Endothelial cell of umbilical vein (primary cell): ENCODE data around the gene RPF1. TPM values are rescaled to one million over a fixed set of nuclear protein-coding genes. Genes with fewer than 3 reads are reported as not detected.
"Not testable (repeated sequence)": the region's sequence is repeated elsewhere in the genome, so short reads cannot be mapped to it uniquely, and the experiment has no call there.

ENCODE experiments used
- BruUV-seq: library from RNA; stranded (reverse); fragments of 400-500 nt; replicated peaks from 2 replicates; lab custom pipeline; 2021; lab: Mats Ljungman, UMichigan
- CTCF ChIA-PET: fragments of 300-600, 350-600 bp; sonication (Branson Sonifier 250); formaldehyde crosslinking; loops from one replicate; lab custom pipeline; 2021; ENCODE audit warnings: antibody characterized with exemption, inconsistent platforms; lab: Charles Lee
- POLR2A ChIA-PET: fragments of 300-600, 350-600 bp; sonication (Branson Sonifier 250); formaldehyde crosslinking; loops from one replicate; lab custom pipeline; 2021; ENCODE audit warnings: antibody characterized with exemption, inconsistent platforms; lab: Charles Lee
- DNase-seq: peaks from one replicate; pipeline ENCODE4 v3.0.0-alpha.2; 2011; ENCODE audit warnings: low read depth, low spot score
- FAIRE-seq: peaks from 2 replicates; lab custom pipeline; 2011; peaks lifted over from hg19 to GRCh38; lab: Jason Lieb, UNC
- H2AFZ ChIP-seq: 2 replicates; pipeline ENCODE4 v1.6.0; 2012; ENCODE audit warnings: low read depth, low read length, control low read depth, inconsistent platforms
- H3K27ac ChIP-seq: 2 replicates; pipeline ENCODE4 v1.5.1; 2011; ENCODE audit warnings: low read depth, mild to moderate bottlenecking, control low read depth, low read length, moderate library complexity; ENCODE audit not compliant: insufficient read depth
- H3K27me3 ChIP-seq, 2 experiments: 2 replicates each; pipeline versions ENCODE4 v1.6.0 to v1.6.1; 2011; ENCODE audit warnings: low read length in 2 of 2, mixed read lengths in 1 of 2; ENCODE audit not compliant: control insufficient read depth in 2 of 2, insufficient read depth in 2 of 2
- H3K36me3 ChIP-seq, 2 experiments: 2 replicates in 1 of 2; 3 replicates in 1 of 2; pipeline ENCODE4 v1.5.1; 2011; ENCODE audit warnings: low read length in 2 of 2, mild to moderate bottlenecking in 1 of 2, moderate library complexity in 1 of 2; ENCODE audit not compliant: control insufficient read depth in 2 of 2, insufficient read depth in 2 of 2; ENCODE audit errors: extremely low read depth in 1 of 2
- H3K4me1 ChIP-seq: 3 replicates; pipeline ENCODE4 v1.5.1; 2011; ENCODE audit warnings: mild to moderate bottlenecking, low read length; ENCODE audit not compliant: control insufficient read depth, insufficient read depth; ENCODE audit errors: extremely low read depth
- H3K4me2 ChIP-seq: 2 replicates; pipeline ENCODE4 v1.6.1; 2011; ENCODE audit warnings: low read length, control low read depth, mixed read lengths; ENCODE audit not compliant: insufficient read depth
- H3K4me3 ChIP-seq, 3 experiments: fragments of 200-600 bp in 1 of 3; sonication (generic), shearing (Covaris generic) in 1 of 3; replicated peaks in 1 of 3; 2 replicates each; pipeline ENCODE4 v1.5.1; 2011 to 2016; ENCODE audit warnings: control low read depth in 3 of 3, low read length in 3 of 3, mild to moderate bottlenecking in 2 of 3, inconsistent platforms in 1 of 3, low read depth in 1 of 3, moderate library complexity in 1 of 3; ENCODE audit not compliant: insufficient read depth in 1 of 3
- H3K79me2 ChIP-seq: 2 replicates; pipeline ENCODE4 v1.6.0; 2012; ENCODE audit warnings: low read length, inconsistent platforms; ENCODE audit not compliant: control insufficient read depth, insufficient read depth
- H3K9ac ChIP-seq: replicated peaks from 2 replicates; pipeline ENCODE3; 2011; ENCODE audit warnings: low read length, control low read depth; ENCODE audit not compliant: insufficient read depth; ENCODE audit errors: extremely low read depth
- H3K9me1 ChIP-seq: replicated peaks from 3 replicates; pipeline ENCODE4 v1.6.0; 2011; ENCODE audit warnings: mild to moderate bottlenecking, low read length; ENCODE audit not compliant: control insufficient read depth, insufficient read depth; ENCODE audit errors: extremely low read depth
- H3K9me3 ChIP-seq: replicated peaks from 2 replicates; pipeline ENCODE4 v1.5.1; 2012; ENCODE audit warnings: low read length, inconsistent platforms; ENCODE audit not compliant: control insufficient read depth, insufficient read depth
- H4K20me1 ChIP-seq: replicated peaks from 2 replicates; pipeline ENCODE3; 2011; ENCODE audit warnings: mild to moderate bottlenecking, low read length; ENCODE audit not compliant: control insufficient read depth, insufficient read depth; ENCODE audit errors: extremely low read depth
- EZH2 ChIP-seq: IDR thresholded peaks from 2 replicates; pipeline ENCODE4 v1.6.1; 2012; ENCODE audit warnings: borderline replicate concordance, low read depth, mild to moderate bottlenecking, moderate library complexity, low read length, inconsistent platforms; ENCODE audit not compliant: severe bottlenecking
- FOS ChIP-seq: IDR thresholded peaks from 2 replicates; pipeline ENCODE4 v1.6.1; 2011; ENCODE audit warnings: mild to moderate bottlenecking, low read length, moderate library complexity, borderline replicate concordance; ENCODE audit not compliant: insufficient read depth
- GATA2 ChIP-seq: IDR thresholded peaks from 2 replicates; pipeline ENCODE4 v1.7.0; 2011; ENCODE audit warnings: low read depth, mild to moderate bottlenecking, moderate library complexity, mixed read lengths, low read length; ENCODE audit not compliant: insufficient read length, insufficient read depth
- JUN ChIP-seq: IDR thresholded peaks from 2 replicates; pipeline ENCODE4 v1.6.1; 2011; ENCODE audit warnings: borderline replicate concordance, low read depth; ENCODE audit not compliant: insufficient read length, insufficient read depth
- MYC ChIP-seq: IDR thresholded peaks from one replicate; pipeline ENCODE4 v1.6.1; 2011; ENCODE audit warnings: mild to moderate bottlenecking, low read depth, low read length
- POLR2A ChIP-seq: IDR thresholded peaks from 2 replicates; pipeline ENCODE4 v1.6.1; 2012; ENCODE audit warnings: low read depth, mild to moderate bottlenecking, control low read depth, low read length
- POLR2AphosphoS5 ChIP-seq: IDR thresholded peaks from 2 replicates; pipeline ENCODE4 v1.6.1; 2012; ENCODE audit warnings: low read depth, mild to moderate bottlenecking, control low read depth, low read length, moderate library complexity; ENCODE audit not compliant: insufficient read depth
- dilution Hi-C: fragments of 300-500 bp; cut with MboI; formaldehyde crosslinking; loops from one replicate; pipeline ENCODE4 v1.15.0; 2019; ENCODE audit warnings: low sequenced_read_pairs; ENCODE audit not compliant: extremely low pct_ligation_motif_present
- intact Hi-C: fragments of 100-400 bp; cut with micrococcal nuclease; formaldehyde crosslinking; loops from one replicate; pipeline ENCODE4 v1.10.0; 2022
- polyA plus RNA-seq, 4 experiments: library from polyadenylated mRNA; depleted of rRNA in 3 of 4; stranded (reverse) in 3 of 4; unstranded in 1 of 4; fragments of >200 nt; gene quantifications; 2 replicates each; pipeline versions ENCODE4 v1.2.1 to v1.2.3, GENCODE V29; 2011 to 2012; ENCODE audit warnings: missing spikeins in 1 of 4
- total RNA-seq: library from RNA; stranded (reverse); gene quantifications from 2 replicates; pipeline ENCODE4 v1.2.3, GENCODE V29; 2021
- TF ChIP-seq, protein P1 (sequence below), 2 donors: IDR thresholded peaks; 1 replicate in 1 of 2; 2 replicates in 1 of 2; pipeline ENCODE4 v1.5.1; 2011; ENCODE audit warnings: low read length in 2 of 2, mild to moderate bottlenecking in 2 of 2, moderate library complexity in 2 of 2, control low read depth in 1 of 2, inconsistent platforms in 1 of 2, low read depth in 1 of 2; ENCODE audit not compliant: insufficient read depth in 1 of 2; ENCODE audit errors: extremely low read depth in 1 of 2
- TF ChIP-seq, protein P2 (sequence below): IDR thresholded peaks from 2 replicates; pipeline ENCODE4 v1.6.1; 2011; ENCODE audit not compliant: insufficient read depth, insufficient read length

RPF1 gene
- total and polyA plus RNA-seq, 2 donors (not counting 3 experiments of a cell fraction or from before 2014, with no cell fraction given): 15.3 to 32.6 TPM

DNA sequence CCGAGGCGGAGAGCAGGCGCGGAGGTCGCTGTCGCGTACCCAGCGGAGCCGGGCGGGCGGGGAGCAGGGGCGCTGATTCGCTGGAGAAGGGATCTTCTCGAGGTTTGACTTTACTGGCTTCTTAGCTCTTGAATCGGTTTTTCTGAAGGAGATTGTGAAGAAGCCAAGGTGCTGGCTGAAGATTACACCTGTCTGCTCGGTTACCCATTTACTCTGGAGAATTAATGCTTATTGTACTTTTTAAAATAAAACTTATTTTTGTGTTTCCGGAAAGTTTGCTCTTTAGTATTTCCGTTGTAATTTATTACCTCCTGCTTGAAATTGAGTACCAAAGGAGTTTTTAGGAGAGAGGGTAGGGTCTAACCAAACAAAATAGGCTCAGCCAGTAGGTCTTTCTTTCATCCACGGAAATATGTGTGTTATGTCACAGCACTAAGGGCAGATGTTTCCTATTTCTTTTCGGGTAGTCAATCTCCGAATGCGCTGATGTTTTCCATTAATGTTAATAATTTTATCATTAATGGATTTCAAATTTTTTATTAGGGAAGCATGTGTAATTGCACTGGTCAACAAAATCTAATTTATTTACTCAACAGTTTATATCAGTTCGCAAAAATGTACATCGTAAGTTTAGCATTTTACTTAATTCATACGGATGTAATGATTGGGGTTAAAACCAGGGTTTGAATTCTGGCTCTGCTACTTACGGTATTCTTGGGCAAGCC lies 27.8 kb downstream of the RPF1 start:
- Histone ChIP-seq H4K20me1 (peaks cover 3% of the 10 kb centered on the region), H3K4me1 (peaks cover 25% of the 10 kb centered on the region), H3K27me3 (no peaks in the 10 kb centered on the region), H3K79me2 (peaks cover 38% of the 10 kb centered on the region), H3K9ac (peak overlapping the region; percentile 93), H3K9me3 (no peaks in the 10 kb centered on the region), H3K4me2 (peak overlapping the region; percentile 95), H2AFZ (peak overlapping the region; percentile 83), H3K4me3 (peak overlapping the region; percentile 55 to 89 (median 73)), H3K9me1 (no peaks in the 10 kb centered on the region), H3K36me3 (no peaks in the 10 kb centered on the region), H3K27ac (peak overlapping the region; percentile 91)
- dilution Hi-C loops: no loop called here
- BruUV-seq: TSS peak; percentile 66
- ChIA-PET POLR2A (interaction anchor here (0.5 to 2.2 kb wide), 7 partner anchors 67 to 1201 kb away, joined by 3 to 30 read pairs (median 5); partner anchors contain the start of genes BCL10, CTBS, PRKACB and ZNHIT6), CTCF (interaction anchor here (1.2 to 4.4 kb wide), 8 partner anchors 67 to 366 kb away, joined by 3 to 37 read pairs (median 6); partner anchors contain the start of gene CTBS)
- intact Hi-C loops: loop anchor here (1.0 to 10.0 kb wide), 9 partner anchors 28 to 768 kb away; partner anchors contain the start of genes BCL10, PRKACB and RPF1
- FAIRE-seq (no peak), DNase-seq (no peak)
- TF ChIP-seq JUN: no peak
- TF ChIP-seq POLR2AphosphoS5: no peak
- TF ChIP-seq POLR2A: no peak
- TF ChIP-seq, protein P1, sequence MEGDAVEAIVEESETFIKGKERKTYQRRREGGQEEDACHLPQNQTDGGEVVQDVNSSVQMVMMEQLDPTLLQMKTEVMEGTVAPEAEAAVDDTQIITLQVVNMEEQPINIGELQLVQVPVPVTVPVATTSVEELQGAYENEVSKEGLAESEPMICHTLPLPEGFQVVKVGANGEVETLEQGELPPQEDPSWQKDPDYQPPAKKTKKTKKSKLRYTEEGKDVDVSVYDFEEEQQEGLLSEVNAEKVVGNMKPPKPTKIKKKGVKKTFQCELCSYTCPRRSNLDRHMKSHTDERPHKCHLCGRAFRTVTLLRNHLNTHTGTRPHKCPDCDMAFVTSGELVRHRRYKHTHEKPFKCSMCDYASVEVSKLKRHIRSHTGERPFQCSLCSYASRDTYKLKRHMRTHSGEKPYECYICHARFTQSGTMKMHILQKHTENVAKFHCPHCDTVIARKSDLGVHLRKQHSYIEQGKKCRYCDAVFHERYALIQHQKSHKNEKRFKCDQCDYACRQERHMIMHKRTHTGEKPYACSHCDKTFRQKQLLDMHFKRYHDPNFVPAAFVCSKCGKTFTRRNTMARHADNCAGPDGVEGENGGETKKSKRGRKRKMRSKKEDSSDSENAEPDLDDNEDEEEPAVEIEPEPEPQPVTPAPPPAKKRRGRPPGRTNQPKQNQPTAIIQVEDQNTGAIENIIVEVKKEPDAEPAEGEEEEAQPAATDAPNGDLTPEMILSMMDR (IDR thresholded peaks at IDR 0.05; ENCODE audit: extremely low read depth in 1 of 2, insufficient read depth in 1 of 2, low read depth in 1 of 2, low read length in 2 of 2): no peak
- no peak for TF ChIP-seq MYC
- no peak for TF ChIP-seq FOS
- no peak for TF ChIP-seq EZH2
- TF ChIP-seq, protein P2, sequence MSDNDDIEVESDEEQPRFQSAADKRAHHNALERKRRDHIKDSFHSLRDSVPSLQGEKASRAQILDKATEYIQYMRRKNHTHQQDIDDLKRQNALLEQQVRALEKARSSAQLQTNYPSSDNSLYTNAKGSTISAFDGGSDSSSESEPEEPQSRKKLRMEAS: no peak
- no peak for TF ChIP-seq GATA2

DNA sequence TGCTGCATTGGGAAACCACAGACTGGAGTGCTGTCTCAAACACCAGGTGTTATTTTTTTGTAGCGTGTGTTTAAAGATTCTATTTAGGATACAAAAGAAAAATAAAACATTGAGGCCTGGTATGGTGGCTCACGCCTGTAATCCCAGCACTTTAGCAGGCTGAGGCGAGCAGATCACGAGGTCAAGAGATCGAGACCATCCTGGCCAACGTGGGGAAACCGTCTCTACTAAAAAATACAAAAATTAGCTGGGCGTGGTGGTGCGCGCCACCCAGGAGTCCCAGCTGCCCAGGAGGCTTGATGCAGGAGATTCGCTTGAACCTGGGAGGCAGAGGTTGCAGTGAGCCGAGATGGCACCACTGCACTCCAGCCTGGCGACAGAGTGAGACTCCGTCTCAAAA lies 28.8 kb downstream of the RPF1 start:
- DNase-seq, BruUV-seq, H3K9ac ChIP-seq, H3K9me3 ChIP-seq, H4K20me1 ChIP-seq, H3K4me3 ChIP-seq, CTCF ChIA-PET, H2AFZ ChIP-seq, H3K9me1 ChIP-seq, H3K27me3 ChIP-seq, POLR2A ChIA-PET, FAIRE-seq, H3K36me3 ChIP-seq, H3K27ac ChIP-seq, H3K4me2 ChIP-seq, dilution Hi-C loops: not testable (repeated sequence)
- intact Hi-C loops: loop anchor here (2.0 to 10.0 kb wide), 3 partner anchors 363 to 767 kb away; partner anchors contain the start of genes BCL10 and PRKACB
- H3K79me2 ChIP-seq: peaks cover 28% of the 10 kb centered on the region
- H3K4me1 ChIP-seq: peaks cover 23% of the 10 kb centered on the region
